Osteocyte (in vitro differentiated cells): ENCODE results near the gene TBPL1. TPM values are rescaled to one million over a fixed set of nuclear protein-coding genes. Genes with fewer than 3 reads are reported as not detected.

Source experiments
- DNase-seq: peaks from one replicate; pipeline ENCODE4 v3.0.0; 2021; ENCODE audit warnings: mixed read lengths; ENCODE audit not compliant: unreplicated experiment; ENCODE audit errors: extremely low spot score
- H3K27ac Mint-ChIP-seq: one replicate; pipeline ENCODE4 v1.8.0; 2021; ENCODE audit warnings: mild to moderate bottlenecking, mixed read lengths; ENCODE audit not compliant: unreplicated experiment
- H3K27me3 Mint-ChIP-seq: one replicate; pipeline ENCODE4 v1.8.0; 2021; ENCODE audit warnings: mixed read lengths; ENCODE audit not compliant: unreplicated experiment
- H3K36me3 Mint-ChIP-seq: one replicate; pipeline ENCODE4 v1.8.0; 2021; ENCODE audit warnings: mixed read lengths; ENCODE audit not compliant: unreplicated experiment
- H3K4me1 Mint-ChIP-seq: one replicate; pipeline ENCODE4 v1.8.0; 2021; ENCODE audit warnings: mixed read lengths; ENCODE audit not compliant: unreplicated experiment
- H3K4me3 Mint-ChIP-seq: one replicate; pipeline ENCODE4 v1.8.0; 2021; ENCODE audit warnings: mild to moderate bottlenecking, moderate library complexity, mixed read lengths; ENCODE audit not compliant: unreplicated experiment
- H3K9me3 Mint-ChIP-seq: one replicate; pipeline ENCODE4 v1.8.0; 2021; ENCODE audit warnings: mixed read lengths; ENCODE audit not compliant: unreplicated experiment
- total RNA-seq: library from RNA; stranded (reverse); gene quantifications from 2 replicates; pipeline ENCODE4 v1.2.1, GENCODE V29; 2021
- TF ChIP-seq, protein P1 (sequence below): fragments of 200-600 bp; sonication (generic); IDR thresholded peaks from 2 replicates; pipeline ENCODE4 v1.5.0; 2021; ENCODE audit warnings: antibody characterized with exemption, mild to moderate bottlenecking, moderate library complexity

Gene TBPL1
- total RNA-seq, 1 donor from 2014 or later = 35.0 TPM

DNA sequence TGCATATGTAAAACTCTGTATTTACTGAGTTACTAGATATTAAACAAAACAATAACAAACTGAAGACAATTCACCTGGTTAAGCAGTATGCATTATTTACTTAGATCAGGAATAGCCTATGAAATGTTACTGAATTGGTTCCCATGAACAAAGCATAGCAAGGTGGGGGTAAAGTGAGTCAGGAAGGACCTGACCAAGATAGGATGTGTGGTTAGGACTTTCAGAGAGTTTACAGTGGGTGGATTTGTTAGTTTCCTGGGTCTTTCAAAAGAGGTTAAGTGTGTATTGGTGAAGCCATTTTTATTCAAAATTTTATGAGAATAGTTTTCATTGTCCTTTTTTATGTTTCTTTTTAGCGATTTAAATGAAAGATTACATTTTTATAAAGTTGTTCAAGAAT is 32.9 kb downstream of the TBPL1 start:
- DNase-seq = no peak
- TF ChIP-seq, protein P1, sequence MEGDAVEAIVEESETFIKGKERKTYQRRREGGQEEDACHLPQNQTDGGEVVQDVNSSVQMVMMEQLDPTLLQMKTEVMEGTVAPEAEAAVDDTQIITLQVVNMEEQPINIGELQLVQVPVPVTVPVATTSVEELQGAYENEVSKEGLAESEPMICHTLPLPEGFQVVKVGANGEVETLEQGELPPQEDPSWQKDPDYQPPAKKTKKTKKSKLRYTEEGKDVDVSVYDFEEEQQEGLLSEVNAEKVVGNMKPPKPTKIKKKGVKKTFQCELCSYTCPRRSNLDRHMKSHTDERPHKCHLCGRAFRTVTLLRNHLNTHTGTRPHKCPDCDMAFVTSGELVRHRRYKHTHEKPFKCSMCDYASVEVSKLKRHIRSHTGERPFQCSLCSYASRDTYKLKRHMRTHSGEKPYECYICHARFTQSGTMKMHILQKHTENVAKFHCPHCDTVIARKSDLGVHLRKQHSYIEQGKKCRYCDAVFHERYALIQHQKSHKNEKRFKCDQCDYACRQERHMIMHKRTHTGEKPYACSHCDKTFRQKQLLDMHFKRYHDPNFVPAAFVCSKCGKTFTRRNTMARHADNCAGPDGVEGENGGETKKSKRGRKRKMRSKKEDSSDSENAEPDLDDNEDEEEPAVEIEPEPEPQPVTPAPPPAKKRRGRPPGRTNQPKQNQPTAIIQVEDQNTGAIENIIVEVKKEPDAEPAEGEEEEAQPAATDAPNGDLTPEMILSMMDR = no peak
- Mint-ChIP-seq H3K27ac (no peak overlapping the region), H3K9me3 (no peaks in the 10 kb centered on the region), H3K27me3 (no peaks in the 10 kb centered on the region), H3K36me3 (peaks cover 69% of the 10 kb centered on the region), H3K4me1 (peaks cover 25% of the 10 kb centered on the region), H3K4me3 (no peak overlapping the region)

- H3K9me3 Mint-ChIP-seq = no peaks in the 10 kb centered on the region
- DNase-seq = no peak
- TF ChIP-seq, protein P1 = no peak
- H3K4me3 Mint-ChIP-seq = no peak overlapping the region
- peaks cover 25% of the 10 kb centered on the region for H3K4me1 Mint-ChIP-seq
- peaks cover 62% of the 10 kb centered on the region for H3K36me3 Mint-ChIP-seq
- no peak overlapping the region for H3K27ac Mint-ChIP-seq
- no peaks in the 10 kb centered on the region for H3K27me3 Mint-ChIP-seq
Measured at GRCh38 chr6:133986942-133987341, 33.9 kb downstream of the TBPL1 start.

DNA sequence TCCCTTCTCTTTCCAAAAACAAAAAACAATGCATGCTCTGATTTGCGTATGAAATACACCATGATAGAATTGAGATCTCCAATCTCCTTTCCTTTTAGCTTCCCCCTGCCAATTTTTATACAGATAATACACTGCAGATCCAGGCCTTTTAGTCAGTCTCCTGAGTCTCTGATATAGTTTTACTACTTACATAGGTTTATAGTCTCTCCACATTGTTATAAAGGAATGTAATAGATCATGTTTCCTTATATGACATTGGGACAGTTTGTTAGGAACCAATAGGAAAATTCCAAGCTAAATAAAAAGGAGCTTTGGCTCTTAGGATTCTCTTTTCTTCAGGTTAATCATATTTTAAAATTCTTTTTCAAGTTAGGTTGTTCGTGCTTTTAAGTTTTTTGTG is 36.5 kb downstream of the TBPL1 start:
- H3K4me1 Mint-ChIP-seq = peaks cover 18% of the 10 kb centered on the region
- H3K27me3 Mint-ChIP-seq = no peaks in the 10 kb centered on the region
- no peak overlapping the region for H3K27ac Mint-ChIP-seq
- peaks cover 44% of the 10 kb centered on the region for H3K36me3 Mint-ChIP-seq
- H3K4me3 Mint-ChIP-seq = no peak overlapping the region
- TF ChIP-seq, protein P1 = no peak
- no peaks in the 10 kb centered on the region for H3K9me3 Mint-ChIP-seq
- no peak for DNase-seq

DNA sequence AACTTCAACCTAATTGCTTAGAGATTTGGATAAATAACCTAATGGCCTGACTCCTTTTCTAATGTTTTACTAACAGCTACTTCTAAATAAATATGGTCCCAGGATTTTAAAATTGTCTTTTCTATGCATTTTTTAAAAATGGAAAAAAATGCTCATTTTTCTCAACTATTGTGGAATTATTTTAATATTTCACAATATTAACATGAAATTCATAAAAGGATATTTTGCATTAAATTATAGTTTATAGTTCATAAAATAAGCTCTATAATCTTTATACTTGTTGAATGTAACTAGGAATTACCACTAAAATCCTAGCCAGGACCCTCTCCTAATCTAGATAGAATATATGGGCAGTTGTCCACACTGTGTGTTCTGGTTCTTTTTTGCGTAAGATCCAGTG is 37.3 kb downstream of the TBPL1 start:
- H3K9me3 Mint-ChIP-seq = no peaks in the 10 kb centered on the region
- TF ChIP-seq, protein P1 = no peak
- peaks cover 40% of the 10 kb centered on the region for H3K36me3 Mint-ChIP-seq
- no peaks in the 10 kb centered on the region for H3K27me3 Mint-ChIP-seq
- H3K4me1 Mint-ChIP-seq = peaks cover 18% of the 10 kb centered on the region
- H3K27ac Mint-ChIP-seq = no peak overlapping the region
- no peak overlapping the region for H3K4me3 Mint-ChIP-seq
- DNase-seq = no peak

DNA sequence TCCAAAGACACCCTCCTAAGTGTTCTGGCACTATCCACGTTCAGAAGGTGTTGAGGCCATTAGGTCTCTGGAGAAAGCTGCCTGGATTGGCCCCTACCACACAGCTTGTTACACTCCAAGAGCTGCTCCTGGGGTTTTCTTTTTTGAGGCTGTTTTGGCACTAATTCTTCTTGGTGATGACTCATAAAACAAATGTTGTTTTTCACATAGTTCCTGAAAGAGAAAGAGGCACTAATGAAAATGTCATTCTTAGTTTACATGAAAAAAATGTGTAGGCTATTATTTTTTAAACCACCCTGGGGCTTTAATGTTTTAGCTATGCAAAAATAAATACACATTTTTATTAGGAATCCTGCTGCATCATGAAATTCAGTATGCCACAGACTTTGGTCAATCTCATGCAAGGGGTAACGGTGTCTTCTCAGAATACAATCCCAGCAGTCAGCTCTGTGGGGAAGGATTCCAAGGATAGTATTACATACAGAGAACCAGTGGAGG is 38.1 kb downstream of the TBPL1 start:
- H3K36me3 Mint-ChIP-seq = peaks cover 32% of the 10 kb centered on the region
- TF ChIP-seq, protein P1 = no peak
- peaks cover 18% of the 10 kb centered on the region for H3K4me1 Mint-ChIP-seq
- H3K4me3 Mint-ChIP-seq = no peak overlapping the region
- H3K9me3 Mint-ChIP-seq = no peaks in the 10 kb centered on the region
- no peak for DNase-seq
- H3K27me3 Mint-ChIP-seq = no peaks in the 10 kb centered on the region
- H3K27ac Mint-ChIP-seq = no peak overlapping the region
